CD4-positive, alpha-beta memory T cell (primary cell): ENCODE data around the gene PDE4D. TPM values are rescaled to one million over a fixed set of nuclear protein-coding genes. Genes with fewer than 3 reads are reported as not detected.

Experiments
- CTCF ChIA-PET: fragments of 350-600 bp; sonication (Branson Sonifier 250); formaldehyde crosslinking; loops from one replicate; lab custom pipeline; 2021; ENCODE audit warnings: inconsistent platforms; ENCODE audit not compliant: partially characterized antibody; lab: Charles Lee
- POLR2A ChIA-PET: fragments of 350-600 bp; sonication (Branson Sonifier 250); formaldehyde crosslinking; loops from one replicate; lab custom pipeline; 2021; ENCODE audit not compliant: partially characterized antibody; lab: Charles Lee
- DNase-seq, 5 donors: peaks; one replicate each; pipeline versions ENCODE4 v3.0.0 to v3.0.0-alpha.2; 2020 to 2022; ENCODE audit warnings: mixed read lengths in 1 of 5
- H3K27ac ChIP-seq: one replicate; pipeline ENCODE4 v1.7.0; 2013; ENCODE audit warnings: low read depth, low read length
- H3K27me3 ChIP-seq: 2 replicates; pipeline ENCODE4 v1.7.0; 2013; ENCODE audit warnings: mild to moderate bottlenecking, low read length, moderate library complexity; ENCODE audit not compliant: insufficient read depth
- H3K36me3 ChIP-seq: 2 replicates; pipeline ENCODE4 v1.7.0; 2013; ENCODE audit warnings: mild to moderate bottlenecking, low read length, moderate library complexity; ENCODE audit not compliant: insufficient read depth
- H3K4me1 ChIP-seq: 2 replicates; pipeline ENCODE4 v1.7.0; 2013; ENCODE audit warnings: mild to moderate bottlenecking, low read length, moderate library complexity; ENCODE audit not compliant: insufficient read depth
- H3K4me3 ChIP-seq, 2 donors: one replicate each; pipeline ENCODE4 v1.7.0; 2013; ENCODE audit warnings: low read length in 2 of 2, mild to moderate bottlenecking in 1 of 2
- H3K9me3 ChIP-seq, 2 donors: one replicate each; pipeline ENCODE4 v1.7.0; 2013; ENCODE audit warnings: low read length in 2 of 2, control low read depth in 1 of 2; ENCODE audit not compliant: control insufficient read depth in 1 of 2
- H3K27ac Mint-ChIP-seq, 7 donors: one replicate each; pipeline ENCODE4 v1.8.0; 2020 to 2021; ENCODE audit warnings: mixed read lengths in 7 of 7, mild to moderate bottlenecking in 6 of 7, inconsistent platforms in 3 of 7, moderate library complexity in 3 of 7
- H3K27me3 Mint-ChIP-seq, 2 donors: one replicate each; pipeline ENCODE4 v1.8.0; 2020 to 2021; ENCODE audit warnings: mixed read lengths in 2 of 2
- H3K36me3 Mint-ChIP-seq, 2 donors: one replicate each; pipeline ENCODE4 v1.8.0; 2020 to 2021; ENCODE audit warnings: mixed read lengths in 2 of 2, inconsistent platforms in 1 of 2, mild to moderate bottlenecking in 1 of 2
- H3K4me1 Mint-ChIP-seq, 4 donors: one replicate each; pipeline ENCODE4 v1.8.0; 2020 to 2021; ENCODE audit warnings: mixed read lengths in 4 of 4, mild to moderate bottlenecking in 1 of 4
- H3K4me3 Mint-ChIP-seq, 8 donors: one replicate each; pipeline ENCODE4 v1.8.0; 2020 to 2021; ENCODE audit warnings: mixed read lengths in 8 of 8, mild to moderate bottlenecking in 7 of 8, moderate library complexity in 6 of 8, inconsistent platforms in 3 of 8
- H3K9me3 Mint-ChIP-seq, 8 donors: one replicate each; pipeline ENCODE4 v1.8.0; 2020 to 2021; ENCODE audit warnings: mixed read lengths in 8 of 8, mild to moderate bottlenecking in 5 of 8, inconsistent platforms in 3 of 8, moderate library complexity in 1 of 8
- intact Hi-C: fragments of 100-400 bp; cut with micrococcal nuclease; formaldehyde crosslinking; loops from one replicate; pipeline ENCODE4 v1.15.1; 2023
- polyA plus RNA-seq, 2 donors: library from polyadenylated mRNA; unstranded; fragments of 300-500 nt; fragmentation: Illumina TruSeq; gene quantifications; one replicate each; pipeline ENCODE4 v1.2.3, GENCODE V29; 2021
- total RNA-seq, 2 experiments: library from RNA; stranded (reverse); gene quantifications; one replicate each; pipeline ENCODE4 v1.2.3, GENCODE V29; 2021

PDE4D gene
- total and polyA plus RNA-seq, 4 experiments from 2014 or later, result 12.3 to 49.7 (median 30.3) TPM

GRCh38 chr5:59236448-59236847 is 657.1 kb downstream of the PDE4D start:
- Mint-ChIP-seq H3K4me3 (no peak overlapping the region), H3K4me1 (peaks cover 0 to 10% (median 4%) of the 10 kb centered on the region in 4 donors), H3K36me3 (no peaks in the 10 kb centered on the region), H3K9me3 (peaks cover 0 to 2% (median 0%) of the 10 kb centered on the region in 8 donors), H3K27ac (no peak overlapping the region), H3K27me3 (peaks cover 8 to 15% of the 10 kb centered on the region in 2 donors)
- no peak overlapping the region for H3K27ac ChIP-seq
- ChIA-PET POLR2A (no interaction called here), CTCF (interaction anchor here (1.0 to 1.3 kb wide), 3 partner anchors 48 to 132 kb away, joined by 3 read pairs; no protein-coding TSS in a partner anchor)
- H3K9me3 ChIP-seq, result no peaks in the 10 kb centered on the region
- DNase-seq, result no peak
- peaks cover 3% of the 10 kb centered on the region for H3K4me1 ChIP-seq
- no peaks in the 10 kb centered on the region for H3K27me3 ChIP-seq
- no peak overlapping the region for H3K4me3 ChIP-seq
- intact Hi-C loops, result no loop called here
- no peaks in the 10 kb centered on the region for H3K36me3 ChIP-seq

DNA sequence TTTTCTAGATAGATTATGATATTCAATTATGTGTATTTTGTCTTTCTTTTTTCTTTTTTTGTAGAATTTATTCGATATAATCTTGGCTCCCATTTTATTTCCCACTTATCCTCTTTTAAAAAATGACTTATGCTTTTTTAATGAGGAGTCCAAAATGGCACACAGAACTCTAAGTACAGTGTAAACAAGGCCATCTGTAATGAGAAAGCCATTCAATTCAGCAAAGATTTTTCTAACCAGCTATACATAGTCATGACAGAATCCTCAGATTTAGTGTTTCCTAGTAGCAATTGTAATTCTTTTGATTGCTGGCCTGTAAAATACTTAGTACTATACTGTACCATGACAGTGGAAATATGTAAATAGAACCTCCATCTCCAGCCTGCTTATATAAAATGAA is 659.3 kb downstream of the PDE4D start:
- peaks cover 10 to 13% of the 10 kb centered on the region in 2 donors for H3K27me3 Mint-ChIP-seq
- H3K27ac Mint-ChIP-seq, result no peak overlapping the region
- intact Hi-C loops, result no loop called here
- DNase-seq, result no peak
- no peak overlapping the region for H3K4me3 Mint-ChIP-seq
- Histone ChIP-seq H3K4me1 (peaks cover 3% of the 10 kb centered on the region), H3K27me3 (no peaks in the 10 kb centered on the region), H3K27ac (no peak overlapping the region), H3K36me3 (no peaks in the 10 kb centered on the region), H3K9me3 (no peaks in the 10 kb centered on the region), H3K4me3 (no peak overlapping the region)
- CTCF ChIA-PET, result no interaction called here
- no peaks in the 10 kb centered on the region for H3K36me3 Mint-ChIP-seq
- POLR2A ChIA-PET, result no interaction called here
- peaks cover 0 to 2% (median 0%) of the 10 kb centered on the region in 8 donors for H3K9me3 Mint-ChIP-seq
- peaks cover 0 to 9% (median 4%) of the 10 kb centered on the region in 4 donors for H3K4me1 Mint-ChIP-seq

DNA sequence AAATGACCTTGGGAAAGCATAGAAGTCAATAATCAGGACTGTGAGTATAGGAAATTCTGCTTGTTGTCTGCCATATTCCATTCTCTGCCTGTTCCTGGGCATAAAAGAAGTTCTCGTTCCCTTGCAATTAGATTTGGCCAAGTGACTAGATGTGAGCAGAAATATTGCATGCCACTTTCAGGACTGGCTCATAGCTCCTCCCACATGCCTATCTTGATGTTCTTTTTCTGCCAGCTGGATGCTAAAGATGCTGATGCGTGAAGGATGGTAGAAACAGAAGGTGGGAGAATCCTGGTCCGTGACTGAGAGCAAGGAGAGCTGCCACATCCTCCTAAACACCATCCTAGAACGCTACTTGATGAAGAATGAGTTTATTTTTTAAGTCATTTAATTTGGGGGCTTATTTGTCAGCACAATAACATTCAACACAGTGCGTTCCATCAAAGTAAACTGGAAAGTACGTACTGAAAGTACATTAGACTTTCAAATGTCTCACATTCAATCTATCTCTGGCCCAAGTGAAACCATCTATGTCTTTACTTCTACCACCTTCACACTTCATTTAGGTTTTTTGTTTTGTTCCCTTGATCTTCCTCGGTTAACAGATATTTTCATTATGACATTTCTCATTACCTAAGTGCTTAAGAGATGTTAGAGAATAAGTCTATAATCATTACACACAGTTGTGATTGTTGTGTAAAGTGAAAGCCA is 662.1 kb downstream of the PDE4D start:
- Histone ChIP-seq H3K9me3 (no peaks in the 10 kb centered on the region), H3K4me1 (no peaks in the 10 kb centered on the region), H3K4me3 (no peak overlapping the region), H3K27me3 (no peaks in the 10 kb centered on the region), H3K36me3 (no peaks in the 10 kb centered on the region), H3K27ac (no peak overlapping the region)
- intact Hi-C loops, result no loop called here
- ChIA-PET CTCF (no interaction called here), POLR2A (no interaction called here)
- H3K9me3 Mint-ChIP-seq, result peaks cover 0 to 2% (median 0%) of the 10 kb centered on the region in 8 donors
- H3K4me3 Mint-ChIP-seq, result peak overlapping the region in 1 of 8 donors; percentile 23
- no peaks in the 10 kb centered on the region for H3K36me3 Mint-ChIP-seq
- no peak for DNase-seq
- peaks cover 8 to 9% of the 10 kb centered on the region in 2 donors for H3K27me3 Mint-ChIP-seq
- H3K27ac Mint-ChIP-seq, result no peak overlapping the region
- peaks cover 0 to 3% (median 0%) of the 10 kb centered on the region in 4 donors for H3K4me1 Mint-ChIP-seq

DNA sequence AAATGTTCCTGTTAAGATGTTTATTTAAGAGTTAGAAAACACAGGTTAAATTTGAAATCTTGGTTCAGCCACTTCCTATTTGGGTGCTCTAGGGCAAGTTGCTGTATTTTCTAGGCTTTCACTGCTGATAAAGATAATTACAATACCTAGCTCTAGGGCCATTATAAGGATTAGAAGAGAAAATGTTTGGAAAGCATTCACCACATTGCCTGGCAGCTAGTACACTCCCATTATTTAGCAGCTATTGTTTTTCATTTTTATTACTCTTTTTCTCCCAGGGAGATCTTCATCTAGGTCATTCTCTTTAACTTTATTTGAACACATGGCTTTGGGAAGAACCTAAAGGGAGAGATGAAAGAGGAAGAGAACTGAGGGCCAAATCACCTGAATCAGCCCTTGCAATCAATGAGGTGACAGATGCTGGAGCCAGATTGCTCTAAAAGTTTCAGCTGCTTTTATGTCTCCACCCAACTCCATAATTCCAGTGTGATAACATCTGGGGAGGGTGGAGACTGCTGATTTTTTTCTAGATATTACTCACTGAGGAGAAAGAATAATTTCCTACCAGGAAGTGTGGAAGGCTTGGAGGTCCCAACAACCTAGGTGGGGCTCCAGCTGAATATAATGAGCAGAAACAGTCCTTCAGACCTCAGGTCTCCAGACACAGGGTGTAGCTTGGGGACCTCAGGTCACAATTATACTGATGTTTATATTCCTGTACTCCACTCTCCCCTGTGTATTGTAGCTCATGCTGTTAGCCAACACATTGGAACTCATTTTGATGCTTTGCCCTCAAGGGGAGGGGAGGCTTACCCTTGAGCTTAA is 670.6 kb downstream of the PDE4D start:
- no peak overlapping the region for H3K27ac ChIP-seq
- ChIA-PET CTCF (interaction anchor here (0.8 to 1.4 kb wide), 5 partner anchors 9 to 337 kb away, joined by 3 to 6 read pairs (median 3); no protein-coding TSS in a partner anchor), POLR2A (no interaction called here)
- Mint-ChIP-seq H3K9me3 (peaks cover 0 to 12% (median 3%) of the 10 kb centered on the region in 8 donors), H3K27ac (no peak overlapping the region), H3K4me3 (no peak overlapping the region), H3K36me3 (no peaks in the 10 kb centered on the region), H3K4me1 (no peaks in the 10 kb centered on the region), H3K27me3 (peaks cover 3 to 5% of the 10 kb centered on the region in 2 donors)
- H3K27me3 ChIP-seq, result no peaks in the 10 kb centered on the region
- H3K36me3 ChIP-seq, result no peaks in the 10 kb centered on the region
- no peak overlapping the region for H3K4me3 ChIP-seq
- H3K9me3 ChIP-seq, result no peaks in the 10 kb centered on the region
- no peak for DNase-seq
- no peaks in the 10 kb centered on the region for H3K4me1 ChIP-seq
- intact Hi-C loops, result no loop called here

GRCh38 chr5:59221769-59222168 is 671.8 kb downstream of the PDE4D start:
- H3K4me3 Mint-ChIP-seq, result no peak overlapping the region
- no peaks in the 10 kb centered on the region for H3K27me3 ChIP-seq
- peaks cover 0 to 12% (median 3%) of the 10 kb centered on the region in 8 donors for H3K9me3 Mint-ChIP-seq
- no peak overlapping the region for H3K27ac ChIP-seq
- intact Hi-C loops, result no loop called here
- H3K27me3 Mint-ChIP-seq, result peaks cover 6 to 7% of the 10 kb centered on the region in 2 donors
- no peak for DNase-seq
- ChIA-PET CTCF (no interaction called here), POLR2A (no interaction called here)
- no peak overlapping the region for H3K27ac Mint-ChIP-seq
- no peaks in the 10 kb centered on the region for H3K36me3 ChIP-seq
- no peaks in the 10 kb centered on the region for H3K9me3 ChIP-seq
- H3K4me1 ChIP-seq, result no peaks in the 10 kb centered on the region
- H3K36me3 Mint-ChIP-seq, result no peaks in the 10 kb centered on the region
- no peaks in the 10 kb centered on the region for H3K4me1 Mint-ChIP-seq
- H3K4me3 ChIP-seq, result no peak overlapping the region

- Histone ChIP-seq H3K27me3 (no peaks in the 10 kb centered on the region), H3K4me3 (no peak overlapping the region), H3K27ac (no peak overlapping the region), H3K9me3 (no peaks in the 10 kb centered on the region), H3K36me3 (no peaks in the 10 kb centered on the region), H3K4me1 (no peaks in the 10 kb centered on the region)
- Mint-ChIP-seq H3K4me1 (no peaks in the 10 kb centered on the region), H3K4me3 (no peak overlapping the region), H3K27ac (no peak overlapping the region), H3K9me3 (peaks cover 0 to 3% (median 0%) of the 10 kb centered on the region in 8 donors), H3K36me3 (no peaks in the 10 kb centered on the region), H3K27me3 (peaks cover 16 to 24% of the 10 kb centered on the region in 2 donors)
- intact Hi-C loops, result no loop called here
- ChIA-PET CTCF (interaction anchor here (0.6 kb wide), 1 partner anchor 9 kb away, joined by 3 read pairs; no protein-coding TSS in a partner anchor), POLR2A (no interaction called here)
- no peak for DNase-seq
Measured at GRCh38 chr5:59218424-59219045, 675.0 kb downstream of the PDE4D start.

DNA sequence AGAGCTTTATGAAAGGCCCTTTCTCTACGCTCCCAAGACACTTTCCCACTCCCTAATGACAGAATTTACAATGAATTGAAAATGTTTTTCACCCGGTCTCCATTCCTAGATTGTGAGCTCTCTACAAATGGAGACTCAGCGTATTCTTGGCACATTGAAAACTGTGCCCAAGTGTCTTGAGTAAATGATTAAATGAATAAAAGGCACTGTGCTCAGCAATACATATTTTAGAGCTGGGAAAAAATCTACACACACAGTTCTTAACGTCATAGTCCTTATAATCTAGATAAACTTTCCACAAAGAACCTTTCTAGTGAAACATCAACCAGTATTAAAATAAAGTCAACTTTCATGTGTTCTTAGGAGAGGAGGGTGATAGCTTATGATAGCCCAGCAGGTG is 676.7 kb downstream of the PDE4D start:
- POLR2A ChIA-PET, result no interaction called here
- H3K4me3 ChIP-seq, result no peak overlapping the region
- no peaks in the 10 kb centered on the region for H3K36me3 ChIP-seq
- Mint-ChIP-seq H3K36me3 (no peaks in the 10 kb centered on the region), H3K4me3 (no peak overlapping the region), H3K27me3 (peaks cover 21 to 30% of the 10 kb centered on the region in 2 donors), H3K27ac (no peak overlapping the region), H3K4me1 (no peaks in the 10 kb centered on the region), H3K9me3 (peaks cover 0 to 3% (median 0%) of the 10 kb centered on the region in 8 donors)
- DNase-seq, result no peak
- no peaks in the 10 kb centered on the region for H3K4me1 ChIP-seq
- intact Hi-C loops, result no loop called here
- H3K9me3 ChIP-seq, result no peaks in the 10 kb centered on the region
- H3K27me3 ChIP-seq, result no peaks in the 10 kb centered on the region
- CTCF ChIA-PET, result no interaction called here
- no peak overlapping the region for H3K27ac ChIP-seq
